LHCN-M2 (cell line): Measurements from ENCODE around the gene KIRREL3. TPM values are rescaled to one million over a fixed set of nuclear protein-coding genes. Genes with fewer than 3 reads are reported as not detected.
A peak's percentile ranks its signal among the peaks of the same experiment; 100 is the strongest.

Source experiments
- DNase-seq: peaks from one replicate; pipeline ENCODE4 v3.0.0-alpha.2; 2012; ENCODE audit warnings: low read depth
- total RNA-seq: library from RNA; depleted of rRNA; stranded (reverse); fragments of >200 nt; gene quantifications from 2 replicates; pipeline ENCODE4 v1.2.3, GENCODE V29; 2014

Gene KIRREL3
- total RNA-seq, 1 experiment from 2014 or later, result 2.1 TPM

DNA sequence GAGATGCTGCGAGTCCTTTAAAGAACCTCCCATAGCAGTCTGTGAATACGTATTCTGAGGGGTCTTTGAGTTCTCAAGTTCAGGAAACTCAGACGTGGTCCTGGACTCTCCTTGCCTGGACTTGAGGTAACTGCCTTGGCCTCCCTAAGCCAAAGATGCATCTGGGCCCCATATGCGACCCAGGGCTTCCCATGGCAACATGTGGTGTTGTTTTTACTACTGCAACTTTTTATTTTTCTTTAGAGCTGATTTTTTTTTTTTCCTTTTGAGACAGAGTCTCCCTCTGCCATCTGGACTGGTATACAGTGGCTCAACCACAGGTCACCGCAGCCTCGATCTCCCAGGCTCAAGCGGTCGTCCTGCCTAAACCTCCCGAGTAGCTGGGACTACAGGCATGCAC is 324.0 kb downstream of the KIRREL3 start:
- no peak for DNase-seq

- no peak for DNase-seq
These were observed 327.3 kb downstream of the KIRREL3 start for GRCh38 chr11:126673319-126673718.

DNA sequence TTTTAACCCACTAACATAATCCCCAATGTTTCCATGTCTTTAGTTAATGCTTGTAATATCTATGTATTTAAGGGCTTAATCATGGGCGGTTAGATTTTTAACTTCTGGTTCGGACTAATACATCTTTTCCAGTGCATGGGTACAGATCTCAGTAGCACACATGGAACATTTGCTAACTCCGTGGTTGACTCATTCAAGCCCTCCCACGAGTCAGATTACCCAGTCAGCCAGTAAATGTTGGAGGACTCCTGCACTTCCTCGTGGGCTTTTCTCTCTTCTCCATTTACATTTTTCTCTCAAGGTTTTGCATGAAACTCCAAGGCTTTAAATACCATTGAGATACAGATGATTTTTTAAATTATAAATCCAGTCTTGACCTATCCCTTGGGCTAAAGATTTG is 331.2 kb downstream of the KIRREL3 start:
- peak; percentile 59 for DNase-seq

- no peak for DNase-seq
These were observed 335.9 kb downstream of the KIRREL3 start for GRCh38 chr11:126664643-126665042.

DNA sequence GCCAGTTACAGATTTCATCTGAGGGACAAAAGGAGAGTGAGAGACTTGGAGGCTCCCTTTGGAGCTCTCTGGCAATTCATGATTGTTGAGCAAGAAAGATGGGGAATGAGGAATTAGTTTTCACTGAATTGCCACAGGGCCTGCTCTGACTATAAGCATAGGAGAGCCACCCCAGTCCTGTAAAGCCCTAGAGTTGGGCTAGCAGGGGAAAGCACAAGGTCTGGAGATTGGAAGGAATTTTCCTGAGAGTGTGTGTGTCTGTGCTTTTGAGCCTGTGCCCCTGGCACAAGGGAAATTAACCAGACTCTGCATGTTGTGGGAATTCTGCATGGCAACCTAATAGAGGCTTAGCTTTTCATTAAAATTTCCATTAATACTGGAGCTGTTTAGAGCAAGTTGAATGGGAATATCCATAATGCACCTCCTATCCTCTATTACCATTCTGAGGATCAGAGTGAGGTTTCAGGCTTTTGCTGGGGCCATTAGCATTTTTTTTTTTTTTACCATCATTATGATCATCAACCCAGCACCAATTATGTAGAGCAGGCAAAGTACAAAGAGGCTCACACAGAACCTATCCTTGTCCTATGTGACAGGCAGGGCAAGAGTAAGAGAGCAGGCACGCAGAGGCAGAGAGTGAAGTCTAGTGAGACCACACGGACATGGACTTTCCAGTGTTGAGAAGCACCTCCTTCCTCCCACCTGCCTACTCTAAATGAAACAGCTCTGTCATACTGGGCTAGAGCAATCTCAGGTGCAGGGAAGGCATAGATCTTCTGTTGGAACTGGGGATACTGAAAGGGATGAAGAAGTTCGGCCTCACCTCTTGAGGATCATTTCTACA is 336.6 kb downstream of the KIRREL3 start:
- no peak for DNase-seq

GRCh38 chr11:126662035-126662790 is 338.4 kb downstream of the KIRREL3 start:
- no peak for DNase-seq

GRCh38 chr11:126660761-126661425 is 339.7 kb downstream of the KIRREL3 start:
- no peak for DNase-seq

DNA sequence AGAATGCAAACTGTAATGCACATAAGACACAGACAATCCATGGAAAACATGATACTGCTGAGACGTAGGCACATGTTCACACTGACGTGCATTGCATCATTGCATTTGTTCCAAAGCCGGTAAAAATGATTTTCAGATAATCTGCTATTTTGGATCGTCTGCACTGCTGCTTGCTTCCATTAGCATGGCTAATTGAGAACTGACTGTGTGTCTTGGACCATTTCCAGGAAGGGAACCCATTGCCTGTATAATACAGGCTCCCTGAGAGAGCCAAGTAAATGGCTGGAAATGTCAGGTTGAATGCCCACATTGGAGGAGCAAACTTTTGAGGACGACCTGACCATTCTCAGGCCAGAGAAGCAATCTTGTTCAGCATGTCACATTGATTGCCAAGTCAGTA is 340.2 kb downstream of the KIRREL3 start:
- DNase-seq, result no peak

DNA sequence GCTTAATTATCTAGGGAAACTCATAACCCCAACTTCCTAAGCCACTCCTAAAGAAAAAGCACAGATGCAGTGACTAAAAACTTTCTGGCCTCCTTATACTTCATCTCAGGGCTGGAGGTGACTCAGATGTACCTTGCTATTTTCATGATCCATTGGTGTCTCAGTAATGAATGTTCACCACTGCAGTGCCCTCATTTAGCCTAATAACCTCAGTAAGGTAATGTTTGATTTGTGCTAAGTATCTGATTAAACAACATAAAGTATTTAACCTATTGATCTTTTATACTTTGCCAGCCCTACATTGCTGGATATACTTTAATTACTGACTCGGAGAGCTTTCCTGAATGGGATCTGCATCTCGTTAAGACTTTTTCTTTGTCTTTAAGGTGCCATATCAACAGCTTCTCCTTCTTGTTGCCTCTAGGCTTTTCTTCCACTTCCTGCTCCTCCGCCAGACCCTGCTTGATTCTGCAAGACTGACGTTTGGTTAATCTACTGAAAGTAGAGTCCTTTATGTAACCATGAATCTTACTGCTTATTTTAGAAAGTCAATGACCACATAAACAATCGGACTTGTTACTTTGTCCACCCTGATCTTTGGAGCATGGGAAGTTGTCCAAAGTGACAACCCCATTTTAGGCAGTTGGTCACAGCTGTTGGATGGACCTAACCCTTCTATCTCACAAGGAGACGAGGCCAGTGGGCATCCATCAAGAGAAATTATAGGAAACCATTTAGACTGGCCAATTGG is 342.1 kb downstream of the KIRREL3 start:
- no peak for DNase-seq

GRCh38 chr11:126655807-126656128 is 344.8 kb downstream of the KIRREL3 start:
- DNase-seq, result peak; percentile 12

- no peak for DNase-seq
These were observed 345.4 kb downstream of the KIRREL3 start for GRCh38 chr11:126654886-126655806.

DNA sequence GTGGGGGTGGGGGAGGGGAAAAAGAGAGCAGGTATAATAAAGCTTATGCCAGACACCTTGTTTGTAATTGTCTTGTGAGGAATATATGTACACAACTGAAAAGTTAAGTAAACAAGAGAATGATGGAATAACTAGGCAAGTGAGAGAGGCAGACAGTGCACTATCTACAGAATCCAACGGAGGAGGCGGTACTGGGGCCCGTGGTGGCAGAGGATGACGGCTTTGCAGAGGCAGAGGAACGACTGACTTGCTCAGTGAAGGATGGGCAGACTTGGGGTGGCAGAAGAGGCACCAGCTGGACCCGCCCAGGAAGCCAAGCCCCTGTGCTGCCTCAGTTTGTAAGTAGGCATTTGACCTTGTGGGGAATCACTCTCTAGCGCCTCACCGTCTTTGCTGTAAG is 347.5 kb downstream of the KIRREL3 start:
- no peak for DNase-seq

- DNase-seq, result peak; percentile 84
These were observed 352.8 kb downstream of the KIRREL3 start for GRCh38 chr11:126647735-126648134.

DNA sequence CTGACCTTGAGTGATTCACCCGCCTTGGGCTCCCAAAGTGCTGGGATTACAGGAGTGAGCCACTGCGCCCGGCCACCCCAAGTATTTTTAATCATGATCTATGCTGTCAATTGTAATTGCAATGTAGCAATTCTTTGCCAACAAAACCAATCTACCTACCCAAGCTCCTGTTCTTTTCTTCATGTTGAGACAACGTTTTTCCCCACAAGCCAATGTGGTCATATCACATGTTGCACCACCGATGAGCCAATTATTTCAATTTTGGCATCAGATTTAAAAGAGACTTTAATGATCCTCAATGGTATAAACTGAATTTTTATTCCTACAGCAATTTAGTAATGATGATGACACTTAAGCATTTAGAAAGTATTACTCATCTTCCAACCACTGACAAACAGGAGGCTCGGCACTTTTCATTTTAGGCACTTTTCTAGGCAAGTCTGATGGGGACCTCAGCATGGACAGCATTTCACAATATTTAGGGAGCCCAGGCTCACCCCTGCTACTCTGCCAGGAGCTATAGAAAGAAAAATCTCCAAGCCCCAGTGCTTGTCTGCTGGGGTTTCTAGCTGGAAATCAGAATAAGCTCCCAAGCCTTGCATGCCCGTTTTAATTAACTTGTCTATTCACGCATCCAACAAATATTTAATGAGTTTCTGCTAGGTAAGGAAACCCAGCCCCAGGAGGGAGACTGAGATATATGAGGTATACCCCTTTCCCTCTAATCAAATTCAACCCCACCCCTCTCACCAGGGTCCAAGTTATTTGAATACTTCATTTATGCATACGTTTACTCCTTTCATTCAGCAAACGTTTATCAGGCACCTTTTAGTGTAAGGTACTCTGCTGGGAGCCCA is 353.6 kb downstream of the KIRREL3 start:
- DNase-seq, result peak; percentile 65

DNA sequence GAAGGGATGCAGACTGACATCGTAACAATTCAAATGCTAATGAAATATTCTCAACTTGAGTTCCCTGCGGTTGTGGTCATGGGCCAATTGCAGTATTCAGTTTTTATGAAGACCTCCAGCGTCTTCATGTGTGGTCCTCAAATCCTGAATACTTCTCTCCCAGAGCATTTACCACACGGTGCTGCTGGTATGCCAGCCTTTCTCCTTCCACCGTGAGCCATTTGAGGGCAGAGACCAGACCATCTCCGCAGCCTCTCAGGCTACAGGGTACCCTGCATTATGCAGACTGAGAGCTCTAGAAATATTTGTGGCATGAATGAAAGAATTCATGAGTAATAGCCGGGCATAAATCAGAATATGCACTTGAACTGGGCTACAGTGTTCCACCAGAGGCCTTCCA is 355.4 kb downstream of the KIRREL3 start:
- peak; percentile 35 for DNase-seq

- DNase-seq, result no peak
These were observed 360.4 kb downstream of the KIRREL3 start for GRCh38 chr11:126640186-126640585.

- DNase-seq, result no peak
These were observed 360.9 kb downstream of the KIRREL3 start for GRCh38 chr11:126639692-126640091.

- no peak for DNase-seq
These were observed 361.9 kb downstream of the KIRREL3 start for GRCh38 chr11:126638648-126639047.

- peak; percentile 78 for DNase-seq
These were observed 362.8 kb downstream of the KIRREL3 start for GRCh38 chr11:126637795-126638175.
